Breast epithelium (tissue), 4 donors: ENCODE measurements around the gene LRRC17. TPM values are rescaled to one million over a fixed set of nuclear protein-coding genes. Genes with fewer than 3 reads are reported as not detected.
A peak's percentile ranks its signal among the peaks of the same experiment; 100 is the strongest.

Experiments
- DNase-seq, 2 donors: peaks; one replicate each; pipeline ENCODE4 v3.0.0-alpha.2; 2019; ENCODE audit warnings: low spot score in 2 of 2
- H3K27ac ChIP-seq, 2 donors: fragments of 200-600 bp; sonication (generic) in 1 of 2; one replicate each; pipeline ENCODE4 v1.5.1; 2016 to 2019; ENCODE audit warnings: mild to moderate bottlenecking in 1 of 2
- H3K27me3 ChIP-seq, 2 donors: fragments of 200-600 bp; sonication (generic) in 1 of 2; one replicate each; pipeline versions ENCODE4 v1.5.1 to v1.6.0; 2017 to 2019; ENCODE audit warnings: control low read depth in 1 of 2, mild to moderate bottlenecking in 1 of 2
- H3K36me3 ChIP-seq: fragments of 200-600 bp; one replicate; pipeline ENCODE4 v1.5.1; 2019
- H3K4me1 ChIP-seq, 2 donors: fragments of 200-600 bp; sonication (generic); one replicate each; pipeline ENCODE4 v1.5.1; 2016 to 2019; ENCODE audit warnings: control low read depth in 1 of 2
- H3K4me3 ChIP-seq, 3 donors: fragments of 200-600 bp; sonication (generic); 1 replicate in 2 of 3; 2 replicates in 1 of 3; pipeline ENCODE4 v1.5.1; 2016 to 2019; ENCODE audit warnings: mild to moderate bottlenecking in 3 of 3, moderate library complexity in 2 of 3
- H3K9me3 ChIP-seq, 2 donors: fragments of 200-600 bp; sonication (generic) in 1 of 2; one replicate each; pipeline ENCODE4 v1.5.1; 2016 to 2019; ENCODE audit warnings: control low read depth in 1 of 2
- CTCF ChIP-seq, 3 donors: fragments of 450-650 bp; IDR thresholded peaks; one replicate each; pipeline ENCODE4 v1.5.1; 2016 to 2017; ENCODE audit warnings: antibody characterized with exemption in 3 of 3, mild to moderate bottlenecking in 3 of 3, moderate library complexity in 3 of 3
- POLR2A ChIP-seq: fragments of 450-650 bp; IDR thresholded peaks from one replicate; pipeline ENCODE4 v1.6.1; 2016; ENCODE audit warnings: antibody characterized with exemption, mild to moderate bottlenecking, moderate library complexity
- POLR2AphosphoS5 ChIP-seq, 3 donors: sonication (generic); formaldehyde crosslinking; IDR thresholded peaks; one replicate each; pipeline ENCODE4 v1.6.1; 2017; ENCODE audit warnings: antibody characterized with exemption in 3 of 3
- intact Hi-C: fragments of 100-400 bp; cut with DNase I; formaldehyde crosslinking; loops from one replicate; pipeline ENCODE4 v1.15.1; 2023; ENCODE audit warnings: low total_unique reads
- total RNA-seq, 3 donors: library from RNA; depleted of rRNA; stranded (reverse); fragments of >200 nt; gene quantifications; one replicate each; pipeline ENCODE4 v1.1.0, GENCODE V29; 2016

Gene LRRC17
- total RNA-seq, 3 donors from 2014 or later = 1.4 to 19.3 (median 8.2) TPM

GRCh38 chr7:102991077-102991539 lies 78.3 kb downstream of the LRRC17 start:
- DNase-seq = no peak
- Histone ChIP-seq H3K4me3 (no peak overlapping the region), H3K9me3 (no peaks in the 10 kb centered on the region), H3K4me1 (no peaks in the 10 kb centered on the region), H3K36me3 (no peaks in the 10 kb centered on the region), H3K27ac (no peak overlapping the region), H3K27me3 (no peaks in the 10 kb centered on the region)
- TF ChIP-seq CTCF (IDR thresholded peaks at IDR 0.05) (no peak), POLR2A (no peak), POLR2AphosphoS5 (IDR thresholded peaks at IDR 0.05) (no peak)
- intact Hi-C loops = no loop called here

- TF ChIP-seq POLR2AphosphoS5 (IDR thresholded peaks at IDR 0.05) (no peak), CTCF (IDR thresholded peaks at IDR 0.05) (no peak), POLR2A (no peak)
- H3K36me3 ChIP-seq = no peaks in the 10 kb centered on the region
- no peak overlapping the region for H3K4me3 ChIP-seq
- DNase-seq = no peak
- intact Hi-C loops = no loop called here
- H3K27ac ChIP-seq = no peak overlapping the region
- H3K4me1 ChIP-seq = no peaks in the 10 kb centered on the region
- H3K27me3 ChIP-seq = no peaks in the 10 kb centered on the region
- H3K9me3 ChIP-seq = no peaks in the 10 kb centered on the region
Observed at GRCh38 chr7:102991540-102992214, 78.9 kb downstream of the LRRC17 start.

- Histone ChIP-seq H3K9me3 (no peaks in the 10 kb centered on the region), H3K4me3 (no peak overlapping the region), H3K36me3 (no peaks in the 10 kb centered on the region), H3K27me3 (no peaks in the 10 kb centered on the region), H3K27ac (peak overlapping the region; percentile 6 to 16), H3K4me1 (no peaks in the 10 kb centered on the region)
- intact Hi-C loops = no loop called here
- TF ChIP-seq CTCF (IDR thresholded peaks at IDR 0.05) (no peak), POLR2A (no peak), POLR2AphosphoS5 (IDR thresholded peaks at IDR 0.05) (no peak)
- no peak for DNase-seq
Observed at GRCh38 chr7:102992509-102992937, 79.7 kb downstream of the LRRC17 start.

- no peaks in the 10 kb centered on the region for H3K36me3 ChIP-seq
- intact Hi-C loops = no loop called here
- no peak overlapping the region for H3K4me3 ChIP-seq
- DNase-seq = no peak
- peak overlapping the region; percentile 6 to 16 for H3K27ac ChIP-seq
- H3K4me1 ChIP-seq = no peaks in the 10 kb centered on the region
- TF ChIP-seq POLR2A = no peak
- no peak for TF ChIP-seq POLR2AphosphoS5 (IDR thresholded peaks at IDR 0.05)
- TF ChIP-seq CTCF (IDR thresholded peaks at IDR 0.05) = no peak
- no peaks in the 10 kb centered on the region for H3K27me3 ChIP-seq
- no peaks in the 10 kb centered on the region for H3K9me3 ChIP-seq
Observed at GRCh38 chr7:102992938-102993717, 80.3 kb downstream of the LRRC17 start.

GRCh38 chr7:102993718-102994029 lies 80.9 kb downstream of the LRRC17 start:
- H3K27ac ChIP-seq = no peak overlapping the region
- intact Hi-C loops = no loop called here
- no peak for DNase-seq
- no peaks in the 10 kb centered on the region for H3K27me3 ChIP-seq
- H3K36me3 ChIP-seq = no peaks in the 10 kb centered on the region
- no peaks in the 10 kb centered on the region for H3K9me3 ChIP-seq
- no peak for TF ChIP-seq POLR2A
- TF ChIP-seq POLR2AphosphoS5 (IDR thresholded peaks at IDR 0.05) = no peak
- no peak for TF ChIP-seq CTCF (IDR thresholded peaks at IDR 0.05)
- no peaks in the 10 kb centered on the region for H3K4me1 ChIP-seq
- no peak overlapping the region for H3K4me3 ChIP-seq
